ENCODE results near the gene HNF1B.

The HNF1B gene

DNA sequence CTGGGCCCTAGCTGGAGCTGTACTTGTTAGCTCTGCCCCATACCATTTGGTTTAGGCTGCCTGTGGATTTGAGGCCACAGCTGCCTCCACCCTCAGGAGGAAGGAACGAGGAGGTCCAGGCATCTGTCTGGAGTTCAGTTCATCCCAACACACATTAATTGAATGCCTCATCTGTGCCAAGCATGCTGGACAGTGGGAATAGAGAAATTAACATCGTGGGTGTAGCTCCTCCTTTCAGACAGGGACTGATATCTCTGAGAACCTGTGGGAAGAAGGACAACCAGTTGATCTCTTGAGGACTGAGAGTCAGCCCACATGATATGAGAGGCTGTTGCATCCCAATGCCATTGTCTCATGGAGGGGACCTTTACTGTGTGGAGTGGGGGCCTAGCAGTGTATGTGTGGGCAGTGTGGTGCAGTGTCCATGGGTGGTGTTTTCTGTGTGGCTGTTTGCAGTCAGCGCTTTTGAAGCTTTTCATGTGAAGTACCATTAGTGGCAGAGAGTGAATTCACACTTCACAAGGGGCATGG lies 72.2 kb downstream of the HNF1B start:
- Histone ChIP-seq H3K4me3 (ENCODE audit: severe bottlenecking) (no peak overlapping the region), H3K9me3 (ENCODE audit: severe bottlenecking) (no peaks in the 10 kb centered on the region), H3K4me1 (ENCODE audit: insufficient read depth, poor library complexity, severe bottlenecking) (peaks cover 23% of the 10 kb centered on the region), H3K27me3 (ENCODE audit: insufficient read depth, poor library complexity, severe bottlenecking) (no peaks in the 10 kb centered on the region), H3K36me3 (ENCODE audit: low read depth) (no peaks in the 10 kb centered on the region), H3K27ac (ENCODE audit: poor library complexity, severe bottlenecking) (peak overlapping the region; percentile 79)
- ATAC-seq (ENCODE audit: low read depth) (no peak), DNase-seq (ENCODE audit: low spot score) (no peak)
- TF ChIP-seq, protein P1, sequence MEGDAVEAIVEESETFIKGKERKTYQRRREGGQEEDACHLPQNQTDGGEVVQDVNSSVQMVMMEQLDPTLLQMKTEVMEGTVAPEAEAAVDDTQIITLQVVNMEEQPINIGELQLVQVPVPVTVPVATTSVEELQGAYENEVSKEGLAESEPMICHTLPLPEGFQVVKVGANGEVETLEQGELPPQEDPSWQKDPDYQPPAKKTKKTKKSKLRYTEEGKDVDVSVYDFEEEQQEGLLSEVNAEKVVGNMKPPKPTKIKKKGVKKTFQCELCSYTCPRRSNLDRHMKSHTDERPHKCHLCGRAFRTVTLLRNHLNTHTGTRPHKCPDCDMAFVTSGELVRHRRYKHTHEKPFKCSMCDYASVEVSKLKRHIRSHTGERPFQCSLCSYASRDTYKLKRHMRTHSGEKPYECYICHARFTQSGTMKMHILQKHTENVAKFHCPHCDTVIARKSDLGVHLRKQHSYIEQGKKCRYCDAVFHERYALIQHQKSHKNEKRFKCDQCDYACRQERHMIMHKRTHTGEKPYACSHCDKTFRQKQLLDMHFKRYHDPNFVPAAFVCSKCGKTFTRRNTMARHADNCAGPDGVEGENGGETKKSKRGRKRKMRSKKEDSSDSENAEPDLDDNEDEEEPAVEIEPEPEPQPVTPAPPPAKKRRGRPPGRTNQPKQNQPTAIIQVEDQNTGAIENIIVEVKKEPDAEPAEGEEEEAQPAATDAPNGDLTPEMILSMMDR (IDR thresholded peaks at IDR 0.05; ENCODE audit: poor library complexity, severe bottlenecking): no peak

DNA sequence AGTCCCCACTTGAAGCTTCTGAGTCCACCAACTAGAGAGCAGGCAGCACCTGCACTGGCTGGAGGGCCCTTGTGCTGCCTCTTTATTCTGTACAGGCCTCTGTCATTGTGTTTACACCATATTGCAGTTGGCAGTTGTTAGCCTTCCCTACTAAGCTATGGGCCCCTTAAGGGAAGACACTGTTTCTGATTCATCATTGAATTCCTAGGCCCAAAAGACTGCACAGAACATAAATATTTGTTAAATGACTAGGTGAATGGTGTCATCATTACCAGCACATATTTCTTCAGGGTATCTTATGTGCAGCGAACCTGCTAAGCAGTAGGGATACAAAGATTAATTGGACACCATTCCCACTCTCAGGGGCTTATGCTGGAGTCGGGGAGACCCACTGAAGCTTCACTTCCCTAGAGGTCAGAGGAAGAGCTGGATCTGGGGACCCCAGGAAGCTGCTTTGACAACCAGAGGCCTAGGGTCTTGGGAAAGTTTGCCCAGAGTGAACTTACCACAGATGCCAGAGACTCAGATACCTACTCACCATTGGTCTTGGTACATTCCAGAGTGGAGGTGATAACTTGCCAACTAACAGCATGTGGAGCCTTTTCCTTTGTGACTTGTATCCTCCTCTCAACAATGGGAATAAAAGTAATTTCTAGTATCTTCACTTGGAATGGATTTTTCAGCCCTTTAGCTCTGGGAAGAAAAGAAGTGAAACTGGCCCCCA lies 72.9 kb downstream of the HNF1B start:
- TF ChIP-seq, protein P1 (IDR thresholded peaks at IDR 0.05; ENCODE audit: poor library complexity, severe bottlenecking): no peak
- no peaks in the 10 kb centered on the region for H3K27me3 ChIP-seq (ENCODE audit: insufficient read depth, poor library complexity, severe bottlenecking)
- peaks cover 23% of the 10 kb centered on the region for H3K4me1 ChIP-seq (ENCODE audit: insufficient read depth, poor library complexity, severe bottlenecking)
- peak overlapping the region; percentile 79 for H3K27ac ChIP-seq (ENCODE audit: poor library complexity, severe bottlenecking)
- ATAC-seq (ENCODE audit: low read depth): peak; percentile 99
- H3K9me3 ChIP-seq (ENCODE audit: severe bottlenecking): no peaks in the 10 kb centered on the region
- DNase-seq (ENCODE audit: low spot score): no peak
- H3K4me3 ChIP-seq (ENCODE audit: severe bottlenecking): no peak overlapping the region
- H3K36me3 ChIP-seq (ENCODE audit: low read depth): no peaks in the 10 kb centered on the region

DNA sequence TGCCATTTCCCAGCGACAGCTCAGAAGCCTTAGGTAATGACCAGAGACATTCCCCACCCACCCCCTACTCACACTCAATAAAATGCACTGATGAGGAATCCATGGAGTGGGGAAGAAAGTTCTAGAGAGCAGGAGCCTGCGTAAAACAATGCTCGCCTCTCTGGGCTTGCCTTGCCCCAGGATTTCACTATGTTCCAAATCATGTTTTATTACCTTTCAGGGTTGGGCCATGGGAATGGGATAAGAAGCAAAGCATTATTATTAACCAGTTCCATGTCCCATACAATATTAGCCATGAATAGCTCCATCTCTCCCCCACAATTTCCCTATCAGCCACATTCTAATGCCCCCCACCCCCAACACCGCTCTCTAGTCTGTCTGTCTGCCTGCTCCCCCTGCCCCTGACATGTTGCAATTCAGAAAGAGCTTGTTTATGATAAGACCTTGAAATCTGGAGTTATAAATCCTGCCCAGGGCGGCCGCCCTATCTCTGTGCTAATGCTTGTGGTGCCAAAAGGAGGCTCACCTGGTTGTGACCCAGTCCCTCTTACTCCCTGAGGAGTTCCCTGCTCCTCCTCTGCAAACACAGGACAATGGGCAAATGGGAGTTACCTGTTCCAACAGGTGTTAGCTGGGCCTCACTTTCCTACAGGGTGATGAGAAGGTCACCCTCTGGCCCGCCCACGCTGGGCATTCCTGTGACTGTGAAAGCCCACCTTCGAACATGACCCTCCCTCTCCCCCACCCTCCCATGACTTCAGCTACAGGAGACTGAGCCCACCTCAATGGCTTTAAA lies 73.6 kb downstream of the HNF1B start:
- no peaks in the 10 kb centered on the region for H3K27me3 ChIP-seq (ENCODE audit: insufficient read depth, poor library complexity, severe bottlenecking)
- peak overlapping the region; percentile 79 for H3K27ac ChIP-seq (ENCODE audit: poor library complexity, severe bottlenecking)
- H3K4me3 ChIP-seq (ENCODE audit: severe bottlenecking): no peak overlapping the region
- no peaks in the 10 kb centered on the region for H3K9me3 ChIP-seq (ENCODE audit: severe bottlenecking)
- TF ChIP-seq, protein P1 (IDR thresholded peaks at IDR 0.05; ENCODE audit: poor library complexity, severe bottlenecking): no peak
- H3K4me1 ChIP-seq (ENCODE audit: insufficient read depth, poor library complexity, severe bottlenecking): peaks cover 23% of the 10 kb centered on the region
- DNase-seq (ENCODE audit: low spot score): no peak
- H3K36me3 ChIP-seq (ENCODE audit: low read depth): no peaks in the 10 kb centered on the region
- no peak for ATAC-seq (ENCODE audit: low read depth)

DNA sequence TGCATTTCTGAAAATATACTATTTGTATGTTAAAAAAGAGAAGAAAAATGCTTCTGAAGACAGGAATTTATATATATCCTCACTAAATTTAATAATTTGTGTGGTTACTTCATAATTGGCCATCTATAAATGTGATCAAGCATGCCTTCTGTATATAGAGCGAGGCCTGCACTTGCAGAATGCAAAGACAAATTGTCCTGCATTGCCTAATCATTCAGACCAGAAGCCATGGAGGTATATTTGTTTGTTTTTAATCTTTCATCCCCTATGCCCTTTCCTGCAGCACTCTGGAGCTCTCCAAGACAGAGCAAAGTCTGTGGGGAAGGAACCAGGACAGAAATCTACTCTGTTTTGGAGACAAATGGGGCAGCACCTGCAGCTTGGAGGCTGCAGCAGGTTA lies 77.8 kb downstream of the HNF1B start:
- DNase-seq (ENCODE audit: low spot score): no peak
- H3K27ac ChIP-seq (ENCODE audit: poor library complexity, severe bottlenecking): no peak overlapping the region
- no peaks in the 10 kb centered on the region for H3K36me3 ChIP-seq (ENCODE audit: low read depth)
- H3K4me1 ChIP-seq (ENCODE audit: insufficient read depth, poor library complexity, severe bottlenecking): peaks cover 15% of the 10 kb centered on the region
- H3K27me3 ChIP-seq (ENCODE audit: insufficient read depth, poor library complexity, severe bottlenecking): no peaks in the 10 kb centered on the region
- TF ChIP-seq, protein P1 (IDR thresholded peaks at IDR 0.05; ENCODE audit: poor library complexity, severe bottlenecking): no peak
- no peaks in the 10 kb centered on the region for H3K9me3 ChIP-seq (ENCODE audit: severe bottlenecking)
- H3K4me3 ChIP-seq (ENCODE audit: severe bottlenecking): no peak overlapping the region
- no peak for ATAC-seq (ENCODE audit: low read depth)

All from RWPE2 (cell line).